Common myeloid progenitor, CD34-positive (primary cell): ENCODE measurements around the gene ATG2A.

ENCODE experiments used
- CTCF ChIA-PET: fragments of 350-600 bp; sonication (Branson Sonifier 250); formaldehyde crosslinking; loops from one replicate; lab custom pipeline; 2021; ENCODE audit warnings: antibody characterized with exemption; lab: Charles Lee
- POLR2A ChIA-PET: fragments of 350-600 bp; sonication (Branson Sonifier 250); formaldehyde crosslinking; loops from one replicate; lab custom pipeline; 2021; ENCODE audit warnings: antibody characterized with exemption; lab: Charles Lee
- DNase-seq, 3 donors: peaks; one replicate each; pipeline versions ENCODE4 v3.0.0 to v3.0.0-alpha.2; 2013
- H3K27ac ChIP-seq, 2 experiments: 1 replicate in 1 of 2; 2 replicates in 1 of 2; pipeline ENCODE4 v1.7.0; 2013; ENCODE audit warnings: inconsistent platforms in 2 of 2, low read length in 2 of 2, mild to moderate bottlenecking in 2 of 2, low read depth in 1 of 2, moderate library complexity in 1 of 2; ENCODE audit not compliant: severe bottlenecking in 2 of 2, insufficient read depth in 1 of 2, poor library complexity in 1 of 2
- H3K27me3 ChIP-seq, 5 experiments: replicated peaks in 2 of 5; 1 replicate in 3 of 5; 2 replicates in 2 of 5; pipeline versions ENCODE4 v1.6.1 to v1.7.0; 2013; ENCODE audit warnings: low read length in 4 of 5, mild to moderate bottlenecking in 2 of 5, moderate library complexity in 2 of 5, inconsistent platforms in 1 of 5; ENCODE audit not compliant: insufficient read depth in 5 of 5, control insufficient read depth in 4 of 5
- H3K36me3 ChIP-seq, 4 experiments: 1 replicate in 2 of 4; 2 replicates in 2 of 4; pipeline versions ENCODE4 v1.6.1 to v1.7.0; 2013; ENCODE audit warnings: low read length in 3 of 4, control low read depth in 1 of 4, mild to moderate bottlenecking in 1 of 4; ENCODE audit not compliant: control insufficient read depth in 4 of 4, insufficient read depth in 4 of 4
- H3K4me1 ChIP-seq, 4 experiments: 1 replicate in 3 of 4; 2 replicates in 1 of 4; pipeline versions ENCODE4 v1.6.1 to v1.7.1; 2013; ENCODE audit warnings: low read length in 3 of 4, mild to moderate bottlenecking in 3 of 4, control low read depth in 1 of 4, inconsistent platforms in 1 of 4, moderate library complexity in 1 of 4; ENCODE audit not compliant: control insufficient read depth in 4 of 4, insufficient read depth in 4 of 4; ENCODE audit errors: control extremely low read depth in 1 of 4
- H3K4me3 ChIP-seq, 7 experiments: 1 replicate in 4 of 7; 2 replicates in 3 of 7; pipeline versions ENCODE4 v1.5.1 to v1.7.0; 2013; ENCODE audit warnings: mild to moderate bottlenecking in 7 of 7, low read length in 6 of 7, moderate library complexity in 6 of 7, inconsistent platforms in 2 of 7, low read depth in 2 of 7, control low read depth in 1 of 7; ENCODE audit not compliant: insufficient read depth in 4 of 7, control insufficient read depth in 1 of 7; ENCODE audit errors: extremely low read depth in 1 of 7
- H3K9me3 ChIP-seq, 5 experiments: 1 replicate in 4 of 5; 2 replicates in 1 of 5; pipeline versions ENCODE4 v1.6.1 to v1.7.1; 2013; ENCODE audit warnings: low read length in 4 of 5, mild to moderate bottlenecking in 2 of 5, inconsistent platforms in 1 of 5, low read depth in 1 of 5, moderate library complexity in 1 of 5; ENCODE audit not compliant: control insufficient read depth in 4 of 5, insufficient read depth in 2 of 5; ENCODE audit errors: control extremely low read depth in 1 of 5
- WGBS: methylation state at CpG from one replicate; pipeline ENCODE4 v1.1.5; 2013; ENCODE audit not compliant: insufficient coverage; 5-methylcytosine and 5-hydroxymethylcytosine counted together

ATG2A gene

DNA sequence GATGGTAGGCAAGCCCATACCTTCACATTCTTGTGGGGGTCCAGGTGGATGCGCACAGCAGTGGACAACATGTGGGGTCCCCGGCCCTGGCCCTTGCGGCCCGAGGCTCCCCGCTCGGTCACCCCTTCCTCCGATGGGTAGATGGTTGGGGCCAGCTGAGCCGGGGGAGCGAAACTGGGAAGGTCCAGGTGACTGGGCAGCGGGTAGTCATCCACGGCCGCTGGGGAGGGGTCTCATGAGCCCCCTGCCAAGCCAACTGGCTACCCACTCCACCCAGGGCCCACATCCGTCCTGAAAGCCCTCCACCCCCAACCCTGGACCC is 10.7 kb downstream of the ATG2A start:
- Histone ChIP-seq H3K9me3 (no peaks in the 10 kb centered on the region), H3K4me3 (no peak overlapping the region), H3K36me3 (peaks cover 8 to 83% (median 51%) of the 10 kb centered on the region in 4 experiments), H3K4me1 (no peaks in the 10 kb centered on the region), H3K27me3 (no peaks in the 10 kb centered on the region), H3K27ac (no peak overlapping the region)
- ChIA-PET POLR2A (no interaction called here), CTCF (interaction anchor here (1.4 to 36.3 kb wide), 3 partner anchors 8 to 52 kb away, joined by 4 to 1071 read pairs (median 6); partner anchors contain the start of gene CDC42BPG)
- WGBS = over 99% methylated on average over 13 of the region's 13 CpGs
- DNase-seq = no peak

DNA sequence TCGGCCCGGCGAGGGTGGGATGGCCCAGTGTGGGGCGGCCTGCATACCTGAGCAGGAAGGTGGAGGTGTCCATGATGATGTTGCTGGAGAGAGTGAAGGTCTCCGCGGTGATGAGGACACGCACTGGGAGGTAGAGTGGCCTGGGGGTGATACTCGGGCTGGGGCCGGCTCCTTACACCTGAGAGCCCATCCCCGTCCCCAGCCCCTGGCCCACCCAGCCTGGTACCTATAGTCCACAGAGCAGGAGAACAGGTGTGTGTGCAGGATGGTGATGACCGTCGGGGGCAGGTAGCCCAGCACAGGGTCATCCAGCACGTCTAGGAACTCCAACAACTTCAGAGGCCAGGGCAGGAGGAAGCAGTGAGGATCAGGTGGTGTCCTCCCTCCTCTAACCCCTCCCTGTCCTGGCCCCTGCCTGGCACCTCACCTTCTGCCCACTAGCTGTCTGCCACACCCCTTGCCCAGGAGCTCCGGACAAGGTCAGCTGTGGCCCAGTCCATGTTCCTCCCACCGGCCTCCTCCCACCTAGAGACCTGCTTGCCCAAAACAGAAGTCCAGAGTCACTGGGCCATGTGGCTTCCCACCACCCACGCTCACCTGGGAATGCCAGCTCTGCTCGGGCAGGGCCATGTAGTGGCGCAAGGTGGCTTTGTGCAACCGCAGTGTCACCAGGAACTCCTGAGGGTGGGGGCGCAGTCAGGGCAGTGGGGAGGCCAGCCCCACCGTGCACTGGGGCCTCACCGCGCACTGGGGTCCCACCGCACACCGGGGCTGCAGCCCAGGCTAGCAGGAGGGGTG is 11.3 kb downstream of the ATG2A start:
- 98% methylated on average over 18 of the region's 25 CpGs for WGBS
- Histone ChIP-seq H3K9me3 (no peaks in the 10 kb centered on the region), H3K36me3 (peaks cover 8 to 82% (median 49%) of the 10 kb centered on the region in 4 experiments), H3K4me3 (no peak overlapping the region), H3K27me3 (no peaks in the 10 kb centered on the region), H3K4me1 (no peaks in the 10 kb centered on the region), H3K27ac (no peak overlapping the region)
- ChIA-PET POLR2A (no interaction called here), CTCF (interaction anchor here (1.4 to 36.3 kb wide), 3 partner anchors 8 to 51 kb away, joined by 4 to 1071 read pairs (median 6); partner anchors contain the start of gene CDC42BPG)
- no peak for DNase-seq

DNA sequence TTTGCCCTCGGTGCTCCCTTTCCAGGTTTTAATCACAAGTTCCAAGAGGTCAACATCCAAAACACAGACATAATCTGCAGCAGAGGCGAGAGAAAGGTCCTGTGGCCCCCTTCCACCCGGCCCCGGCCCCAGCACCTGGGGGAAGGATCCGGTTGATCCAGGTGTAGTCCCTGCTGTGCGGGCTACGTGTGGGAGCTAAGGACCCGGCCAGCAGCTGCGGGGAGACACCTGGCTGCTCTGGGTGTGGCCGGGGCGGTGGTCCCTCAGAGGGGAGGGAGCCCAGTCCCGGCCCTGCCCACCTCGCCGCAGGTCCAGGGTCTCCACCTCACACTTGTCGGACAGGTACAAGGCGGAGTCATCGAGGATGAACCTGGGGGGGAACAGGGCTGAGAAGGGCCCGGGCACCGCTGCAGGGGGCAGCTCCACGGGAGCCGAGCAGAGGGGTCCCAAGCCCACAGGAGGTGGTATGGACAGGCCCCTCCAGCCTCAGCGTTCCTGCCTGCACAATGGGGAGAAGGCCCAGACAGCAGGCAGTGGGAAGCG is 13.6 kb downstream of the ATG2A start:
- Histone ChIP-seq H3K27me3 (no peaks in the 10 kb centered on the region), H3K36me3 (peaks cover 3 to 75% (median 48%) of the 10 kb centered on the region in 4 experiments), H3K4me3 (no peak overlapping the region), H3K4me1 (no peaks in the 10 kb centered on the region), H3K27ac (no peak overlapping the region), H3K9me3 (no peaks in the 10 kb centered on the region)
- POLR2A ChIA-PET = no interaction called here
- WGBS = 97% methylated on average over 20 of the region's 23 CpGs
- CTCF ChIA-PET = interaction anchor here (1.0 to 36.3 kb wide), 2 partner anchors 15 to 49 kb away, joined by 3 to 1071 read pairs; partner anchors contain the start of gene CDC42BPG
- no peak for DNase-seq

DNA sequence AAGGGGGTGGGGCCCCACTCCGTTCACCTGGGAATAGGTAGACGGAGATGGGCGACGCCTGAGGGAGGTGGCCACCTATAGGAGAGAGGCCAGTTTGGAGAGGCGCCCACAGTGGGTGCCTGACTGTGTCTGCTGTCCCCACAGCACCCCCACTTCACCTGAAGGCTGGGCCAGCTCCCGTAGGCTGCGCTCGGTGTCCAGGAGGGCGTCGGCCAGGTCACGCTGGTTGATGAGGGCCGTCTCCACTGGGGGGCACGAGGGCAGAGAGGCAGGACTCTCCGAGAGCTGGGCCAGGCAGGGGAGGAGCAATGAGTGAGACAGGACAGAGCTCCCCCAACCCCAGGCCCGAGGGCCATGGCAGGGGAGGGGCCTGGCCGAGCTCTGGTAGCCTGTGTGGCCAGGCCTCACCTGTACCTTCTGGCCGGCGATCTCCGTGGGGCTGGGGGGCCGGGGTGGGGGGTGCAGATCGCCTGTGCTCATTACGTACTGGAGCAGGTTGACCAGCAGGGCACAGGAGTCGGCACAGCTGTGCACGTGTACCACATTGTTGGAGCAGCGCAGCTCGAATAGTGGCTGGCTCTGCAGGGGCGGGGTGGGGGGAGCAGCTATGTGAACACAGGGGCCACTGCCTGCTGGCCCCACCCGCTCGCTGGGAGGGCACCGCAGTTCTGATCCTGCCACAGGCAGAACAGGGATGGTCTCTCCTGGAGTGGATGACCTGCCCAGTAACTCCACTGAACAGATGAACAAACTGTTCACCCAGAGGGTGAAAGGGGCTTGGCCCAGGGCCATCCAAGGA is 14.7 kb downstream of the ATG2A start:
- 99% methylated on average over 23 of the region's 30 CpGs for WGBS
- Histone ChIP-seq H3K27ac (no peak overlapping the region), H3K27me3 (no peaks in the 10 kb centered on the region), H3K9me3 (no peaks in the 10 kb centered on the region), H3K4me3 (no peak overlapping the region), H3K4me1 (no peaks in the 10 kb centered on the region), H3K36me3 (peaks cover 3 to 78% (median 50%) of the 10 kb centered on the region in 4 experiments)
- ChIA-PET CTCF (interaction anchor here (1.0 to 36.3 kb wide), 2 partner anchors 12 to 48 kb away, joined by 3 to 1071 read pairs; partner anchors contain the start of gene CDC42BPG), POLR2A (no interaction called here)
- DNase-seq = no peak

DNA sequence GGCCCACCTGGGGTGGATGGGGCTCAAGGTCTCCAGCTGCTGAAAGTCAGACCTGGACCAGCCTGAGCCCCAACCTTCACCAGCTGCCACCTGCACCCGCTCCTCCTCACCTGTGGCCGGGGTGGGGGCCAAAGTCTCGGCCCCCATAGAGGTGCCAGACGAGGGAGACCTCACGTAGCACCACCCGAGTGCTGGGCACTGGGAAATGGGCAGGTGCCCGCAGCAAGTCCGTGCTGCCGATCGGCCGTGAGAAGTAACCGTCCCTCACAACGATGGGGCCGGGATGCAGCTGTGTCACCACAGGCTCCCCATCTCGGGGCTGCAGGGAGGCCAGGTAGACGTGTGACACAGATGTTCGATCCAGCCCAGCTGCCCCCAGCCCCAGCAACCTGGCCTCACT is 16.2 kb downstream of the ATG2A start:
- Histone ChIP-seq H3K27me3 (no peaks in the 10 kb centered on the region), H3K4me1 (no peaks in the 10 kb centered on the region), H3K4me3 (no peak overlapping the region), H3K9me3 (no peaks in the 10 kb centered on the region), H3K27ac (no peak overlapping the region), H3K36me3 (peaks cover 3 to 76% (median 43%) of the 10 kb centered on the region in 4 experiments)
- 97% methylated on average over 13 of the region's 17 CpGs for WGBS
- no peak for DNase-seq
- POLR2A ChIA-PET = interaction anchor here (0.7 kb wide), 1 partner anchor 127 kb away, joined by 3 read pairs; no protein-coding TSS in a partner anchor
- CTCF ChIA-PET = interaction anchor here (0.6 to 36.3 kb wide), 4 partner anchors 9 to 47 kb away, joined by 3 to 1071 read pairs (median 3); partner anchors contain the start of gene CDC42BPG

DNA sequence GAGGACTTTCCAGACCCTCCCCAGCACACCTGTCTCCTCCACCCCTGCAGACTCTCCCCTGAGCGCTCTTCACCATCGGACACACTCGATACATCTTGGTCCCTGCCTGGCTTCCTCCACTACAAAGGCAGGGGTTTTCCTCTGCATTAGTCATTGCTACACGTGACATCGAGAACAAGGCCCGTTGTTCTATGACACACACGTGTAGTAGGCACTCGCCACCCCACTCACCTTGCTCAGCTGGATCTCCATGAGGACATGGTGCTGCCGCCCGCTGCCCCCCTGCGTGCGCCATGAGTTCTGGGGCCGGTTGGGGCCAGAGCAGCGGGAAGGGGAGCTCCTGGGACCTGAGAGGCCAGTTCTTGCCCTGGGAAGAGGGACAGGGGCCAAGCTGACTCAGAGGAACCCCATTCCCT is 16.7 kb downstream of the ATG2A start:
- CTCF ChIA-PET = interaction anchor here (0.6 to 36.3 kb wide), 5 partner anchors 9 to 46 kb away, joined by 3 to 1071 read pairs (median 3); partner anchors contain the start of gene CDC42BPG
- no peaks in the 10 kb centered on the region for H3K27me3 ChIP-seq
- POLR2A ChIA-PET = no interaction called here
- WGBS = over 99% methylated on average over 12 of the region's 14 CpGs
- H3K4me1 ChIP-seq = no peaks in the 10 kb centered on the region
- peaks cover 3 to 76% (median 41%) of the 10 kb centered on the region in 4 experiments for H3K36me3 ChIP-seq
- H3K27ac ChIP-seq = no peak overlapping the region
- no peak for DNase-seq
- no peak overlapping the region for H3K4me3 ChIP-seq
- no peaks in the 10 kb centered on the region for H3K9me3 ChIP-seq
